ENCODE results near the gene MAPK8.
"Not testable (repeated sequence)": the region's sequence is repeated elsewhere in the genome, so short reads cannot be mapped to it uniquely, and the experiment has no call there.

MAPK8 gene

GRCh38 chr10:48306265-48306869 lies at the start of gene MAPK8:
Gene MAPK8, plus strand, starts transcription at chr10:48306677. Its CDS starts 94,984 bp downstream, at chr10:48401661.
- DNase-seq, result peak; percentile 92

GRCh38 chr10:48257407-48257961 lies 49.0 kb upstream of the MAPK8 start:
- DNase-seq, result no peak

DNA sequence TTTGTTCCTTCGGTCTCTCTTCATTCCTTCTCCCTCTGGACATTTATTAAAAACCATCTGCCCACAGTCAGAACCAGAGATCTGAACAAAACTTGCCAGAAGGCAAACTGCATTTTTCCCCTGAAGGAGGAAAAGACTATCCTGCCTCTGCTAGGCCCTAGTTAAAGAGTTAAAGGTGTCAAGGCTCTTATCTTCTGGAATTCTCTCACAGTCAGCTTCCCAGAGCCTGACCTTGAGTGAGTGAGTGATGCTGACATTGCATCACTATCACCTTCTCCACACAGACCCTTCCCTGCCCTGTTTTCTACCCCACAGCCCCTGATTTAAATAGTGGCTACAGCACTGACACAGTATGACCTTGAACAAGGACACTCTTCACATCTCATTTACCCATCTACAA lies 48.4 kb upstream of the MAPK8 start:
- no peak for DNase-seq

DNA sequence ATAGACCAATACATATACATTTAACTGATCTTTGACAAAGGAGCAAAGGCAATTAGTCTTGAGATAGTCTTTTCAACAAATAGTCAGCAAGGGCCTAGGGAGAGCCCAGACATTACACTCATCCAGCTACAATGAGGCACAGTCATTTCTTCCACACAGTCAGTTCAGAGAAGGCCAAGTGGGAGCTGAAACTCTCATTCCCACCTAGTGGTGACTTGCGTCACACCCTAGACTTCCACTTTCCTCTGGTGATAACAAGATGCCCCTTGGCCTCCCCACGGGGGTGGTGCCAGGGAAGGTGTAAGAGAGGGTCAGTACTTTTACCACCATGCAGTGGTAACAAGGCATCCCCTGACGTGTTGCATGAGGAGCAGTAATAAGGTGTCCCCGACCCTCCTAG lies 39.9 kb upstream of the MAPK8 start:
- no peak for DNase-seq

DNA sequence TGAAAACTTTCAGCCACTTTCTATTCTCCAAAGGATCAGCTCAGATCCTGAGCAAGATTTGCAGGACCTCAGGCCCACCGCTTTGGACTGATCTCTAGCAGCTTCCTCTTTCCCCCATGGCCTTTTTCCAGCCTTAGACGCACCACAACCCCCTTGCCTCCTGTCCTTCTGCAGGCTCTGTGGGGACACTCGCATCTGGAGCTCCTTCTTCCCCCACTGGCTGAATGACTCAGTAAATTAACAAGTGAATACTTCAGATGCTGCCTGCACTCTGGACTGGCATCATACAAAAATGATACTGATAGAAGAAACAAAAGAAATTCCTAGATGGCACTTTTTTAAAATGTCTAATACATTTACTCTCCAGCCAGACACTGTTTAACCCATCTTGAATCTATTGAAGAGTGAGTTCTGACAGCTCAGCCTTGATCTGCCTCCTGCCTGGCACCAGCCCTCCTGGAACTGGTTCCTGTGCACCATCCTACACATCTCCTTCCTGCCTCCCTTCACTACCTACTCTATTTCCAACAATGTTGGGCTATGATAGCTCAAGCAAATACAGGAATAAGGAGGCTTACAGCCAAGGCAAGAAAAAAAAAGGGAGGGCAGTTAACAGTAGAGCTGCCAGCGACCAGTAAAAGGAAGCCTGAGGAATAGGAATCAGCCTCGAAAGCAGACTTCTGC lies 35.3 kb upstream of the MAPK8 start:
- no peak for DNase-seq

DNA sequence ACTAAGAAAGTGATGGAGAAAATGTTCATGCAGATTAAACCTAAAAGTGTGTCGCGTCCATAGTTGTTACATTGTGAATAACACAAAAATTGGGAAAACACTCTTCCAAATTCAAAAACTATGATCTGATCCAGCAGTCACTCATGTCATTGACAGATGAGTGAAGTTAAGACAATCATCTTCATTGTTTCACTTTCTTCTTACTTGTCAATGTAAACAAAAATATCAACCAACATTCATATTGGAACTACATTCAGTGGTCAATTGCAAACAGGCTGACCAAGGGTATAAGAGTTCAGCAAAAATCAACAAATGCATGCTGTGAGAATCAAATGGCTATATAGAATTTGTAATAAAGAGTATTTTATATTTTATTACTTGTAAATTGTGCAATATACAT lies 33.8 kb upstream of the MAPK8 start:
- no peak for DNase-seq

DNA sequence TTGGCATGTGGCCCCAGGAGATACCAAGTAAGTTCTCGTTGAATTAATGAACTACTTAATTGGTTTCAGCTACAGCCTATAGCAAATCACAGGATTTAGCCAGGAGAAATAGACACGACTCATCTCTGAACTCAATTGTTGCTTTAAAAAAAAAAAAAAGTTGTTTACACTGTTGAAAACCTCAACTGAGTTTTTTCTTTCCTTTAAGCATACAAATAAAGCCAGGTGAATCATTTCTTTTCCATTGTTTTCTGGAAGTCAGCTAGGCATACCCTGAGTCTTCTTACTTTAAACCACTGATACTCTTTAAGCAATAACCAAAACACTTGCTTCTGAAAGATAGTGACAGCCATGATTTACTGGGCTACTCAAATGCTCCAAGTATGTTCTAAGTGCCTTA lies 32.7 kb upstream of the MAPK8 start:
- DNase-seq, result no peak

- DNase-seq, result no peak
Measured at GRCh38 chr10:48274636-48275035, 31.8 kb upstream of the MAPK8 start, which contains the start of gene FRMPD2. Gene FRMPD2, minus strand, starts transcription at chr10:48274696. Its CDS starts 129 bp downstream, at chr10:48274567.

DNA sequence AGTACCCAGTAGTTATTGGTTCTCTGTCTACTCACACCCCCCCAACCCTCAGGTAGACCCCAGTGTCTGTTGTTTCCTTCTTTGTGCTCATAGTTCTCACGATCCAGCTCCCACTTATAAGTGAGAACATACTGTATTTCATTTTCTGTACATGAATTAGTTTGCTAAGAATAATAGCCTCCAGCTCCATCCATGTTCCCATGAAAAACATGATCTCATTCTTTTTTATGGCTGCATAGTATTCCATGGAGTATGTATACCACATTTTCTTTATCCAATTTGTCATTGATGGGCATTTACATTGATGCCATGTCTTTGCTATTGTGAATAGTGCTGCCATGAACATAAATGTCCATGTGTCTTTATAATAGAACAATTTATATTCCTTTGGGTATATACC lies 29.4 kb upstream of the MAPK8 start:
- no peak for DNase-seq

- DNase-seq, result no peak
Measured at GRCh38 chr10:48279081-48279751, 27.3 kb upstream of the MAPK8 start.

- not testable (repeated sequence) for DNase-seq
Measured at GRCh38 chr10:48281697-48282096, 24.8 kb upstream of the MAPK8 start.

DNA sequence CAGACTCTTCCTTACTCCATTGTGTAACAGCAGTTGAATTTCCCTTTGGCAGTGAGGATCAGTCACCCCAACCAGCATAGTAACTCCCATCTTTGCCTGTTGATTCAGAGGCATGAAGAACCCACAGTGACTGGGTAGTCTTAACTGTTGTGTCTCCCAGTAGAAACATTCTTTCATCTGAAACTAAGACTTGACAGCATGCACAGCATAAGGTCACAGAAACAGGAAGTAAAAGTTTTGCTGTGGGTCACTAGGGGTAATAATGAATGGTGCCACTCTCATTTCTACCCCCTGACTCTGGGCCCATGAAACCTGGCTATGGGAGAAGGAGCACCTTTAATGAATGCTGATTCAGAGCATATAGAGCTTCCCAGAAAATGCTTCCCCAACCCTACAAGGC lies 23.6 kb upstream of the MAPK8 start:
- DNase-seq, result no peak

DNA sequence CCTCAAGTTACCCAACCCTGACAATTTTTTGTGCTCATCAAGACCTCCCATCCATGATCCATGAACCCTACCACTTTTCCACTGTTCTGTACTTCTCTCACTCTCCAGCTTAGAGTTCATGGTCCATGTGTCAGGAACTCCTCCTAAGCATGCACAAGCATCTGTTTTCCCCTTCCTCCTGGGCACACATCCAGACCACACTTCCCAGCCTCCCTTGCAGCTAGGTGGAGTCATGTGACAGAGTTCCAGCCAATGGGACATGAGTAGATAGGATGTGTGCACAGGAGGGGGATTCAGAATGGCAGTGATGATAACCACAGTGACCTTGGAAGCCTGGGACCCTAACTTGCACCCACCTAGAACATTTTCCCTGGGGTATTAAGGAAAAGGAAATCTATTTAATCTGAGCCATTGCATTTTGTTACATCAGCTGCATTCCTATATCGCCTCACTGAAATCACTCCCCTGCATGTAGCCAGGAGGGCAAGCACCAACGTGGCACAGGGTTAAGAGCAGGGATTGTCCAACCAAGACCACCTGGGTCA lies 22.4 kb upstream of the MAPK8 start:
- no peak for DNase-seq

DNA sequence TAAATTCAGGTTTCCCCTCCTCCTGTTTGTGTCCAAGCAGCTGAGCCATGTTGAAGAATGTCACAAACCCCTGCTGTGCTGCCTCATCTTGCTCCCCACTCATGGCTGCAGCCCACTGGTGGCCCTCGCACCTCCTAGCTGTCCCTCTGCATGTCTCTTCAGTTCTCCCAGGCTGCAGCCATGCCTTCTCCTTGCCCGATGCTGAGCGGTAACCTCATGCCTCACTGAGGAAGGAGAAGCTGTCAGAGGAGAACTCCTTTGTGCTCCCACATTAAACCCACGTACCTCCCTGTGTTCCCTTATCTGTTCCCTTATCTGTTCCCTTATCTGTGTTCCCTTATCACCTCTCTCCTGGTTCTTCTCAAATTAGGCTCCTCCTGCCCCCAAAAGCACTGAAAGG lies 21.7 kb upstream of the MAPK8 start:
- DNase-seq, result no peak

- no peak for DNase-seq
Measured at GRCh38 chr10:48285710-48286109, 20.8 kb upstream of the MAPK8 start.

DNA sequence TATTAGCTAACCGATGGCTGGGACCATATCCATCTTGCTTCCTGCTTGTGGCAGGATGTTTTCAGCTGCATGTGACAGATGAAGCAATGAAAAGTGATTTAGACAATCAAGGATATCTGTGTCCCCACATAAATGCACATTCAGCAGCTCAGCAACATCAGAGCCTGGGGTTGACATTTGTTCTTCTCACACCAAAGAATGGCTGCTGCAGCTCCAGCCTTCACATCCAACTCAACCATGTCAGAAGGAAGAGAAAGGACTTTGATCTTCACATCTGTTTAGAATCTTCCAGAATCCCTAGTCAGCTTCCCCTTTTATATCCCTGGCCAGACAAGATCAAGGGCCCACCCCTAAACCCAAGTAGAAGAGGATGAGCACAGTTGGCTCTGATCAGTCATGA lies 20.1 kb upstream of the MAPK8 start:
- DNase-seq, result no peak

DNA sequence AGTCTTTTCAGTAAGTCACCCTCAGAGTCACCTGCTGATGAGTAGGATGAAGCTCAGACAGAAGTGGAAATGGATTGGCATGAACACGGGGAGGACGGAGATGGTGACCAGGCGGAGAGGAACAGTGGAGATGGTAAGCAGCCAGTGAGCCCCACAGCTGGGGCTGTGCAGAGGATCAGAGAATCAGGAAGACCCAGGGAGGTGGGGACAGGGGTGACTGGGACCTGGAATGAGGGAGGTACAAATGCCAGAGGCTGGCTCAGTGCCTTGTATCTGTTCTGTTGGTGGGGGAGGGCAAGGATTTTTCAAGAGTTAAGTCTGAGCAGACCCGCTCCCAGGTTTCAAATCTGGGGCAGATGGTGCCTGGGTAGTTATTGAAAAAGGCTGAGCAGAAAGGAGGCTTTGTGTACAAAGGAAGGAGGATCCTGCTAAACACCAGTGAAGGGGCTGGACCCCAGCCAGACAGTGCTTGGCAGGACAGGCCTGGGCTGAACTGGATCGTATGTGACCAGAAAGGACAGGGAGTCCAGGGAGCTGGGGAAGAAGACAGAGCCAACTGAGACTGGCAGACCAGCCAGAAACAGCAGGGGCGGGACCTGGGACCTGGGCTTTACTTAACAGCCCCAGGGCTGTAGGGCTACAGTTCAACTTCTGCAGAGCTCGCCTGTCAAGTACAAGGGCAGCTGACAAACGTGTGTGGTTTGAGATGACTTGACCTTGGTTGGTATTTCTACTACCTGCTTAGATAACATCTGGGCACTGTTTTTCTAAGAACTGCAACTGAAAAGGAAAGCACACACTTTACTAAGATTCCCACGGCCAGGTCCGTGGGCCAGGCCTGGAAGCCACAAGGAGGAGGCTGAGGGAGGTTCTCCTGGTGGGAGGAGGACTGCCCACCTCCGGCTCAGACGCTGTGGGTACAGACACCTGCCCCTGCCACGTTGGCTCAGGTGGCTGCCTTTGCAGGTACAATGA lies 18.8 kb upstream of the MAPK8 start:
- no peak for DNase-seq

DNA sequence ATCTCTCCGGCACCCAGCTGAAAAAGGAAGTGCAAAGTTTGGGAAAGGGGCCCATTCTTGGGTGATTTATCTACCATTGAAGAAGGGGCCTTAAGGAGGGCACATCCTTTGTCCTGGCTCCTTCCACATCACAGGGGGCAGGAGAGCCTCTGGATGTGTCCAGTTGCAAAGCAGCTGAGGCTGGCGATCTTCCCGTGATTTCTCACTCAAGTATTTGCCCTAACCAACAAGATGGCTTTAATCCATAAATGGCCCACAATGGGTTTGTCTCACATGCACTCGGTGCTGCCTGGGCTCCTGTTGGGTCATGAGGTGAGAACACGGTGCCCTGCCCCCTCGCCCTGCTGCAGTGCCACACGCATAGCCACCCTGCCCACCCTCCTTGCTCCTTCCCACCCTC lies 17.8 kb upstream of the MAPK8 start:
- DNase-seq, result no peak

- no peak for DNase-seq
Measured at GRCh38 chr10:48289501-48290238, 16.8 kb upstream of the MAPK8 start.

DNA sequence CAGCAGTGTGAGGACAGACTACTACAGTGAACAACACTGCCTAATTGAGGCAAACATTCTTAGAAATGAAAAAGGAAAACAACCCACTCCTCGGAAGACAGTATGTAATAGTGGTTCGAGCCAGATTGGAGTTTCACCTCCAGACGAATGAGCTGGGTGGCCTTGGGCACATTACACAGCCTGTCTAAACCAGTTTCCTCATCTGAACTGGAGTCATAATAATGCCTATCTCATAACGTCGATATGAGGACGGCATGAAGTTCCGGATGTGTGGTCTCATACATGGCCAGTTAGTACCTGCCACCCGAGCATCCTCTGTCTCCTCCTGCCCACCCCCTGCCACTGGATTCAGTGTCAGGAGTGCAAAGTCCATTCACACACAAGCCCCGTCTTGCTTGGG lies 16.2 kb upstream of the MAPK8 start:
- no peak for DNase-seq

- DNase-seq, result no peak
Measured at GRCh38 chr10:48291190-48291589, 15.3 kb upstream of the MAPK8 start.

DNA sequence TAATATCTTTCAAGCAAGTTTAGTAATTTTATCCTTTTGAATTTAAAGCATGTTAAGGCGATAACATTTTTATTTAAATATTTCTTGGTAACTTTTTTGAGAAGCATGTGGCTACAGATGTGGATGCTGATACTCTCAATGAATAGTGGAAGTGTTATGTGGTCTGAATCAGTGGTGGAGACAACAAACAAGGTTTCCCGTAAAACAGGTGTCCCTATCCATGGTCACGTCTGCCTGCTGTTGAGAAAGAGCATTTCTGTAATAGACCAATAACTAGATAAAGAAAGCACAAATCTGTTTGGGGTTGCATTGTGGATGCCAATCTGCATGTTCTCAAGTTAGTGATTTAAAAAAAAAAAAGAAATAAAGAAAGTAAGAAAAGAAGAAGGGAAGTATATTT lies 13.9 kb upstream of the MAPK8 start:
- no peak for DNase-seq

Measured in left hindlimb (tissue), 1 donor.